HG03558 (cell line): ENCODE data around the gene TCF7L2.

Source experiments
- ATAC-seq: cut with Tn5 transposase; IDR thresholded peaks from one replicate; pipeline ENCODE4 v1.9.1; 2021; ENCODE audit warnings: moderate number of reproducible peaks; ENCODE audit not compliant: unreplicated experiment; ENCODE audit errors: extremely low read depth

Gene TCF7L2

DNA sequence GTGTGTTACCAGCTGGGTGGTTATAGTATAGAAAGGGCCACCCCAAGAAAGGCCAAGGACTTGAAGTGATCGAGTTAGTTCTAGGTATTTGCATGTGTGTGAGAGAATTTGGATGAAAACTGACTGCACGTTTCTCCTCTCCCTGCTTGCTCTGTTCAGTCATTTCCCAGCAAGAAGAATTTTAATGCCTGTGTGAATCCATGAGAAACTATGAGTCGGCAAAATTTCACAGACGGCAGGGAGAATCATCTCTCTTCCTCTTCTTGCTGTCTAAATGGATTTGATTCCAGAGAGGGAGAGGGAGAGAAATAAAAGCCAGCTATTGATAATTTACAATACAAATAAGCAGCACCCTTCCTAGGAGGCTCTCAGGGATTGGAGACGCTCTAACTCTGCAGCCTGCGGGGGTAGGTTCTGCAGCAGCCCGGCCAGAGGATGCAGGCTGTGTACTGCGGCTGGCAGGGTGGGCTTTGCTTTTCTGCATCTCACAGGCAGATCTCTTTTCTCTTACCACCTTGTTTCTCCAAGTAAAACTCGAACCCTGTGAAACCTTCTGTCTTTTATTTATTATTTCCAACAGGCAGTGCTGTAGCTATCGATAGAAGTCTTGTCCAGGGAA, 183.6 kb downstream of the TCF7L2 start:
- no peak for ATAC-seq

DNA sequence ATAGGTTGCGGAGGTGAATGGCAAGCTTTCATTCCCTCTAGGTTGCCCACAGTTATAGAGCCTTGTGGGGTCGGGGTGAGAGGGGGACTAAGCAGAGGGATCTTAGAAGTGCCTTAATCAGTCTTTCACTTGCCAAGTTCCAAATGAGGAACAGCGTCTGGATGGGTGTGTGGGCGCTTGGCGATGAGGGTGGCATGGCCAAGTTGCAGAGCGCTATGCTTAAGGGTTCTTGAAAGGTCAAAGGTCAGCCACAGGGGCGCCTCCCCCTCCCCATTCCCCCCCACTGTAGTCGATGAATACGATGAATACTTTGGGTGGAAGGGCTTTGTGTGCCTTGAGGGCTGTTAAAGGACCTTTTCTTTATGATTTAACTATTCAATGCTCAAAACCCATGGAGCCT, 185.0 kb downstream of the TCF7L2 start:
- ATAC-seq, result no peak

DNA sequence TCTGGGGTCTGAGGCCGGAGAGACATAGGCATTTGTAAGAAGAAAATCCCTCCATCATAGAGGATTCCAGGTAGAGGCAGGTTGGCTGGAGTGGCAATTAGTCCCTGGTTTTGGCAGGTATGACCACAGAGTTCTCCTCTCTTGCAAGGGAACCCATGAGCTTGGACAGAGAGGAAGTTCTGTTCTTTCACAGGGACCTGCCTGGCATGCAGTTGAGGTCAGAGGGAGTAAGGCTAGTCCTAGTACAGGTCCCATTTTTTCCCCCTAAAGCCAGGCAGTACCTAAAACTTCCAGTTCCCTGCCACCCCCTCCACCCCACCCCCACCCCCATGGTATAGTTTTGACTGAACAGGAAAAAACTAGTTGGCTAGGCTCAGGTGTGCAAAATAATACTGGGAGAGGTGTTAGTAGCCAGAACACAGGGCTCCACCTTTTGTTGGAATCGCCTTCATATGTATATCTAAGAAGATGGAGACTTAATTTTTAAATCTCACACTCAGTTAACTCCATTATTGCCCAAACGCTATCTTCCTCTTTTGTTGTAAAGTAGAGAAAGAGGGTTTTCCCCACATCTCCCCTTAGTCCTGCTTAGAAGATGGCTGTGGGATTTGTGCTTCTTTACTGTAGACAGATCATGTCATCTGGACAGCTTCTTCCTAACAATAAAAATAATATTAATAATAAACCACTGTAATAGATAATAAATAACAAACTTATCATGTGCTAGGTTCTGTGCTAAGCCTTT, 188.1 kb downstream of the TCF7L2 start:
- ATAC-seq, result no peak

DNA sequence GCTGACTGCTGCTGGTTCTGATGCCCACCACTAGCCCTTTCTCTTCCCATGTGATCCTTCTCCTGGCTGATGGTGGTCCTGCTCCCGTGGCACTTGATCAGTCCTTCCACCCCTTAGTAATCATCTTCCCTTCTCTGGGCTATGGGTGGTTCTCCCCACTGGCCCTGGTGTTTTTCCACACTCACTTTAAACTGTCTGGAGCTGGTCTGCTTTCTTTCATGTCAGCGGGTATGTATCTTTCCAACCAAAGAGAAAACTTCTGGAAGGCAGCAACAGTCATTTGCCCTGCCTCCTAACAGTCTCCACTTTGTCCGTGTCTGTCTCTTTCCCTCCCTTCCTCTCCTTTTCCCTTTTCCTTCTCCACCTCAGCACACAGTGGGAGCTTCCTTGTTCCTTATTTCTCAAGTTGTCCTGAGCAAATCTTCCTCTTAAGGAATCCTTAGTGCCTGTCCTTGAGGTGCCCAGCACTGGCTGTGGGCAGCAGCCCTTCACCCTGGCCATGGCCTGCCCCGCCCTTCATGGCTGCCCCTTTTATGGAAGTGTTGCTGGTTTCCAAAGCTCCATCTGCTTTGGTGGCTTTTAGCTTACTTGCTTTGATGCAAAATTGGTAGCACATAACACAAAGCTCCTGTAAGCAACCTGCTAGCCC, 189.0 kb downstream of the TCF7L2 start:
- no peak for ATAC-seq

DNA sequence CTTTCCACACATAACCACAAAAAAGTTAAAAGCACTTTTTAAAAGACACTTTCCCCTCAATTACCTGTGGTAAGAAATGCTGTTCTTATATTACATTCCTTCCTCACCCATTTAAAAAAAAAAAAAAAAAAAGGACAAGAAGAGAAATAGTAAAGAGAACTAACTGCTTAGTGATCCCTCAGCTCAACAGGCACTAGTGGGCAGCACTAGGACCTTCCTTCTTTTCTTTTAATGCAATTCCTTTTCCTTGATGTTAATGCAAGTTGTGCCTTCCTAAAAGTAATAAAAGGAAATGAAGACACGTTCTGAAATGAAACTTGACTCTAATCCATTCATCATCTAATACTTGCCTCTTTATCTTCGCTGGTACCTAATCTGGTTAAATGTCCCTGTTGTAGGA, 189.7 kb downstream of the TCF7L2 start:
- no peak for ATAC-seq

DNA sequence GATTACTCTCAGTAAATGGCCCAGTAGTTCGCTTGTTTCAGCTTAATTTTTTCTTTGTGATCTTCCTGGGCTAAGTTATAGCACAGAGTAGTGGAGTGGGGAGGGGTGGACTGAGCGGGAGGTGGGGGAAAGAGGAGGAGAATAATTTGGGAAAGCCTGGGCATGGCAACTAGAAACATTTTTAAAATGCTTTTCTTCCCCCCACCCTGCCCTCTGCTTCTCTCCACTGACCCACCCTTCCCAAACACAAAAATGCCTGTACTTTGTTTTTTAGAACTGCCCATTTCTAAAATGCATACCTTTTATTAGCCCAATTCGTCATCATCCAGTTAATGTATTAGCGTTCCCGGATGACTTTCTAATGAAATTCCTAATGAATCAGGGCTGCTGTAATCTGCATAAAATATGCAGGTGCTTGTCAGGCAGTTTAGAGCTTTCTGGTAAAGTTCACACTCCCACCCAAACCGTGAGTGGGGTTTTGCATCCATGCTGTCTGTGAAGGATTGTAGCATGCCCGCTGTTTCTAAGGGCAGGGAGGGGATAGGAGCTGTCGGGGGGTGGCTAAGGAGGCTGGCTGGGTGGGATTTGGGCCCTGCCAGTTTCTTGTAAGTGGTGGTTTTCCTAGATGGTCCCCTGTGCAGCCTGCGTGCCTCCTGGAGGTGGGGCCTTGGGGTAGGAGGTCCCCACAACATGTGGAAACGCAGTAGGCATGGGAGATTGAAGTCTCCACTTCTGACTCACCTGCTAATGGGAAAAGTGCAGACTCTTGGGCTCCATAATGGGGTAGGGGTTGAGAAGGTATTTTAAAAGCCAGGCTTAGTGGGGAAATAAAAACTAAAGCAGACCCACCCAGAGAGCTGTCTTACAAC, 190.3 kb downstream of the TCF7L2 start:
- ATAC-seq, result no peak

DNA sequence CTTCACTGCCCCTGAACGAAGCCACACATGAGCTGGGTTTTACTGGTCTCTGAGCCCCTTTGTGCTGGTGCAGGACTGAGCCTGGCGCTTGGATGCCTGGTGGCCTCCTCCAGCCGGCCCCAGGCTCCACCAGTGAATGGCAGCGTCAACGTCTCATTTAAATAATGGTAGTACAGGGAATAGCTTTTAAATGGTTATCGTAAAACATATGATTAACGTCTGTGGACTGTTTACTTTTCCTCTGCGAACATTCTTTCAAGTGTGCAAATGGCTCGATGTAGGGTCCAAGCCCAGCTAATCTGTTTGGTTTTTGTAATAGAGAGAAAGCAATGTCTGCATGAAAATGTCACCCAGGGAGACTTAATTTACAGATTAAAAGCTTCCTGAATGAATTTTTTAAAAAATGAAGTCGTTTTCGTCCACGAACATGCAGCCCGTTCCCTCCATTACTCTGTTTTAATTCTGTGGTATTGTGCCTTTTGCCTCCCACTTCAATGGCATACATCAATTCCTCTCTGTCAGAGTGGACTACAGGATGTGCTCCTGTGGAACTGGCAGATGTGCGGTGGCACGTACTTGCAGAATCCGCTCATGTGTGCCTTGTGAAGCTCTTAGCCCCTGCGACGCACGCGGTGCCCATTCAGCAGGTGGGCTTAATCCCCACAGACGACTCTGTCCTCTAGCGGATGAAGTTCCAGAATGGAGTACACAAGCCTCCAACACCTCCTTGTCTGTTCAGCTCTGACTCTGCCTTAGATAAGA, 192.7 kb downstream of the TCF7L2 start:
- ATAC-seq, result no peak

DNA sequence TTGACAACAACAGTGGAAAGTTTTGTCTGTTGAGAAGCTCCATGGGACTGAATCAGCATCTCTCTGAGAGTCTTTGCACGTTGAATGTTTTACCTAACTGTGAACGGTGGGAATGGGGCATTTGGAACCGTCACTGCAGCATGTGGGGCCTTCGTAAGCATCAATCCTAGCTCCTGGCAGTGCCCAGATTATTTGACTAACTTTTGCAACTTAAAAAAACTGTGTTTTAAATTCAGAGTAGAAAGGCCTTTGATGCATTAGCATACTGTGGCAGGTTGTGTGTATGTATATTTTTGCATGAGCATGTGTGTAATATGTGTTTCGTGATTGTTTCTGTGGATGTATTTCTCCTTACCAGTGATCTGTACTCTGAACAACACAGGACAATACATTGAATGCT, 194.5 kb downstream of the TCF7L2 start:
- ATAC-seq, result no peak

DNA sequence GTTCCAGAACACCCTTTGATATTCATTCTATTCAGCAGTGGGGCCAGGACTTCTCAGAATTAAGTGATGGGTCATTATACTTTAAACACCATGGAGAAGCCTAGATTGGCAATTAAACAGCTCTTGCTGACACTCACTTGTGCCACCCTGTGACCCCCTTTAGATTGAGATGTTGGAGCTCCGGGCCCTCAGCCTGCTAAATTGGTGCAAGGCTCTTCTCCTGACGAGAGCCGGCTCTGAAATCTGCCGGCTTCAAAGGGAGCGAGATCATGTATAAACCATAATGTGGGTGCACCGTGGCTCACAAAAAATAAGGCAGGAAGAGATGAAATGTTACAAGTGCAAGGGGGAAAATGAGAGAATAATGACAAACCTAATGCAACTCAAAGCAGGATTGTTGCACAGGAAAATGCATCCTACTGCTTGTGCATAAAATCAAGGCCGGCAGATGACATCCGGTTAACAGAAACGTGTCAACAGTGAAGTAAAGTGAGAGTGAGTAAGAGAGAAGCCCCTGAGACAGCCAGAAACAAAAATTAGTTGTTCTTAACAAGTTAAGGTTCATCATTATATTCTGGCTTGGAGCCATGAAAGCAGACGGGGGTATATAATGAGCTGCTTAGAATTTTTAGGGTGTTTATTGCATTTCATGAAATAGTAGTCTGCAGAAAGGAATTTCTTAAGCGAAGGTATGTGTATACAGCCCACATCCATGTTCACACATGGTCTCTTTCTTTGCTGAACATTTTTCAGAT, 198.2 kb downstream of the TCF7L2 start:
- ATAC-seq, result no peak

DNA sequence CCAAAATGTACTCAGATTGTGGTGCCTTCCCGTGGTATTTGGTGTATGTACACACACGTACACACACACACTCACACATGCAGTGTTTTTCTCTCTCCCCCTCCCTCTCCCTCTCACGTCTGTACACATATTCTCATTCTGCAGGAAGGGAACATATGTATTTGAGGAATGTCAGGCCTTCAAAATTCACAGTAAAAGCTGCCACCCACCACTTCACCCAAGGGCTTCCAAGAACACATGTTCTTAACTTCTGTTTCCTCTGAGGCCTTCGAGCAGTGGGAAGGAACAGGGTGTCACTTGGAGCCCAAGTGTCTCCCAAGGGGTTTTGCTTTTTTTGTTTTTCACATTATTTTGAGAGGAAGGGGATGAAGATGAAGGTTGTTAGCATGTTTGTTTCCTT, 198.9 kb downstream of the TCF7L2 start:
- ATAC-seq, result no peak

DNA sequence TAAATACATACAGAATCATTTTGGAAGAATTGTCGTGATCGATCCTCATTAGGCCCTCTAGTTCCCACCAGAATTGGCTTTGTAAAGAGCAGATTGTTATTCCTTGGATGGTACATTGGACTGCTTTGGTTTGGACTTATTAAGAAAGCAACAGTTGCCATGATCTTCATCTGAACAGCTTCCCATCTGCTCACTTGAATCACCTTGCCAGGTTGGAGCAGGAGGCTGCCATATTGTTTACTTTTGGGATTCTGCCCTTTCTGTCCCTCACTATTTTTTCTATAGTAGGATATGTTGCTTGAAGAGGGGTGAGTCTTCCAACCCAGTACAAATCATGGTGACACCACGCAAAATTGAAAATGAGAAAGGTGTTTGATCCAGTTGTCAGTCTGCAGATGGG, 199.6 kb downstream of the TCF7L2 start:
- no peak for ATAC-seq

DNA sequence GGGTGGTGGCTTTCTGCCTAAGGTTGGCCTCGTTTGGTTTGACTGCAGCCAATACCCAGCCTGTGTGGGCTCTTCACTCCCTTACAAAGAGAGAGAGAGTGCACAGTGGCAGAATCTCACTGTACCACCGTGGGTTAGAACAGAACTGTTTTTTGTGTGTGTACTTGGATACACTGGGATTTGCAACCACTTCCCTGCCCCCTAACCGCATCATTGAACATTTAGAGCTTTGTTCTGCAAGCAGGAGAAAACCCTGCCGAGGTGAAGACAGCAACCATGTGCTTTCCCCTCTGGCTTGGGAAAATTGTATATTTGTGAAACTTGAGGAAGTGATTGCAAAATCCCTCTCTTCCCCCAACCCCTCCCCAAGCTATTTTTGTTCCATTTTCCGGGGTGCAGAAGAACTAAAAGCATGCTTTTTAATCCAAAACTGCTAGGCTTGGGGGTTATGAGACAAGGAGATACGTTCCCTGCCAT, 201.2 kb downstream of the TCF7L2 start:
- ATAC-seq, result no peak

DNA sequence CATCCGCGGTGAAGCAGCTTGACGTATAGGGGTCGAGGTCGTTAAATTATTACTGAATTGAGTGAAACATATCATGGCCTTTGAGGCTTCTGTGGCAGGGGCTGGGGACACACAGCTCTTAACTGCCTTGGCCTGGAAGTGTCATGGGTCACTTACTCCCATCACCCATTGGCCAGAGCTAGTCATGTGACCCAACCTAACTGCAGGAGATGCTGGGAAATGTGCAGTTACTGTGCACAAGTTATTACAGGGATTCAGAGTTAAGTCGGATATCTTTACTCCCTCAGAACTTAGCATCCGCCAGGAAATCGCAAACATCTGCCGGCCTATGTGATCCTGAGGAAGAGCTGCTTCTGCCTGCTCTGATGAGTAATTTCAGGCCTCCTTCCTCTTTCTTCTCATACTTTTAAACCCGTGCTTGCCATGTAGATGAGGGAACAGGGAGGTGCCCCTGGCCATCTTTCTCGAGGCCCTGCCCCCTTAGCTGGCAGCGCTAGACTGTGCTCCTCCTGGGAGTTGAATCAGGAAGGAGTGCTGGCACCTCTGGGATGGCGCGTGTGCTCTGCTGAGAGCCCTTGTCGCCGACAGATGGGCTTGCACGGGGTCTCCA, 203.6 kb downstream of the TCF7L2 start:
- no peak for ATAC-seq

DNA sequence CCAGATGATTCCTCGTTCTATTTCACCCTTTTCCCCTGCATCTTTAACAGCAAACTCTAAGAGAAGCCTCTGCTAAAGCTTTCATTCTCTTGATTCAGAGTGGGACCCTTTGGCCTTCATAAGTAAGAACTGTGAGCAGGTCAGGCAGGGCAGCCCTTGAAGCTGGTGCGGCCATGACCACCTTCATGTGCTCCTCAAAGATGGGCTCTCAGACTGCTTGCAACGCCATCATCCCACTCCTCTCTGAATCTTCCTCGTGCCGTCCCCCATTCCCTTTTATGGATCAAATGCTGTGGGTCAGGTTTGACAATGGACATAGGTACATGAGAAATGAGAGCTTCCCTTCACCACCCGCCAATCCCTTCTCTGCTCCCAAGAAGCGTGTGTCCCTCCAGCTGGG, 207.4 kb downstream of the TCF7L2 start:
- no peak for ATAC-seq

DNA sequence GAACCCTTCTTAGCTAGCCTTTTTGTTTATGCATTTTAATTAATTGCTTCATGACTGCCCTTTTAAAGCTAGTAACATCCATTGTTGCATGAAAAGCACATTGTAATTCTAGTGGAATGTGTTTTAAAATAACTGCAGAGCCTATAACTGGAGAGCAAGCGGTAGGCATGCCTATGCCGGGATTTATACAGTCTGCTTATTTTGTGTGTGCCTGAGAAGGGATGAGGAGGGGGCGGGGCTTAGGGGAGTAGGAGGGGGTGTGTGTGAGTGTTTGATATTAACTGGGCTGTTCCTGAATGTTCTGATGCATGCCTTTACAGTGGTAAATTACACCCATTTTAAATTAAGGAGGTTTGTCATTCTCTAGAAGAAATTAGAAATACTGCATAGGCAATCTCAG, 208.1 kb downstream of the TCF7L2 start:
- ATAC-seq, result no peak

DNA sequence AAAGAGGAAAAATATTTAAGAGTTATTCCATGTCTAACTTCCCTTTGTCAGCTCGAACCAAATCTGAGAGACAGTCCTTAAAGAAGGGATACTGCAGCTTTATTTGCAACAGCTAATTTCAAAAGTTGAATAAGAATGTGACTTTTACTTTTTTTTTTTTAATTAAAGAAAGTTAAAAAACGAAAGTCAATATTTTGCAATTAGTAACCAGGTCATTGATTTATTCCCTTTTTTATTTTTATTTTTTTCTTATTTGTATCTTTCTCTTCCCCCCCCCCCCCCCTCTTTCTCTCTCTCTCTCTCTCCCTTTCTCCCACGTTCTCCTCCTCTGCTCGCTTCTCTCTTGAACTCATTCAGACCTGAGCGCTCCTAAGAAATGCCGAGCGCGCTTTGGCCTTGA, 209.5 kb downstream of the TCF7L2 start:
- ATAC-seq, result no peak

DNA sequence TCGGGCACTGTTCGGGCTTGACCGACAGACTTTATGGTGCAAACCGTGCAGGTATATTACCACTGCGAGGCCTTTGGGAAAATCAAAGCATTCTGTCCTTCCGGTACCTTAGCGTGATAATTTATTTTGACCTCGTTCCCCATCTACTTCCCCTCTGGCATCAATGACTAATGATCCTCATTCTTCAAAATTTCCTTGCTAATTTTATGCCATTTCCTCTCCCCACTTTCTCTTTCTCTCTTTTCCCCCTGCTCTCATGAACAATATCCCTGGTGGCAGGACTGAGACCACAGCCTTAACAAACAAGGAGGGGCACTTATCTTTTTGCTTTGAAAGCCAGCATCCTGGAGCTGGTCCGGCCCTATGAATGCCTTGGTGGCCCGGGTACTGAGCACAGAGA, 210.6 kb downstream of the TCF7L2 start:
- ATAC-seq, result no peak

DNA sequence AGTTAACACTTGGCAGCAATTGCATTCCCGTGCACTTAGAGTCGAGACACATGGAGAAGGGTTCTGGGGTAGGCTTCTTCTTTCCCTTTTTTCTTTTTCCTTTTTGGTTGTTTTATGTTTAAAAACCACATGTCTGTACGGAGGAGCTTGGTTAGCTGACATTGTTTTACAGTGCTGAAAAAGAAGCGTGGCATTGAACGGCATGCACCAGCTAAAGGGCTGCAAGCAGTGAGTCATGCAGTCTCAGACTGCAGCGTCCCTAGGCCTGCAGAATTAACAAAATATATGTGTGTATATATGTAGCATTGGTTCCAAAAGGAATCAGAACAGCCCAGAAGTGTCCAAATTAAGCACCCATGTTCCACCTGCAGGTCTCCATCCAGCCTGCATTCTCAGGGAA, 211.0 kb downstream of the TCF7L2 start:
- no peak for ATAC-seq

DNA sequence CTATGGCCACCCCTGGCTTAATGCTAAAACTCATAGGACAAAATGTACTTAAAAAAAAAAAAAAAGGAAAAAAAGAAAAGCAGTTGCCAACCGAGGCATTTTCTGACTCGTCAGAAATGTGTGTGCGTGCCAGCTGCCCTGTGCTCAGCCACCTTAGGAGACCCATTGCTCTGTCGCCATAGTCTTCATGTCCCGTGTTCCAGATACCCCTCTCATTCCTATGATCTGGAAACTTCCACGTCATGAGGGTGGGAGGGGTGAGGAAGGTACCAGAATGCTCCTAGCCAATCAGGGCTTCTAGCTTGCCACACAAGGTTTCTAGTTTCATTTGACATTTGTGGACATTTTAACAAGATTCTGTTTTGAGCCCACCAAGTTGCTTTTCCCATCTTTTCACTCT, 212.9 kb downstream of the TCF7L2 start:
- no peak for ATAC-seq
